ENCODE results near the gene KRTAP15-1. TPM values are rescaled to one million over a fixed set of nuclear protein-coding genes. Genes with fewer than 3 reads are reported as not detected.
A peak's percentile ranks its signal among the peaks of the same experiment; 100 is the strongest.

The KRTAP15-1 gene
- total RNA-seq, 3 donors from 2014 or later = not detected

DNA sequence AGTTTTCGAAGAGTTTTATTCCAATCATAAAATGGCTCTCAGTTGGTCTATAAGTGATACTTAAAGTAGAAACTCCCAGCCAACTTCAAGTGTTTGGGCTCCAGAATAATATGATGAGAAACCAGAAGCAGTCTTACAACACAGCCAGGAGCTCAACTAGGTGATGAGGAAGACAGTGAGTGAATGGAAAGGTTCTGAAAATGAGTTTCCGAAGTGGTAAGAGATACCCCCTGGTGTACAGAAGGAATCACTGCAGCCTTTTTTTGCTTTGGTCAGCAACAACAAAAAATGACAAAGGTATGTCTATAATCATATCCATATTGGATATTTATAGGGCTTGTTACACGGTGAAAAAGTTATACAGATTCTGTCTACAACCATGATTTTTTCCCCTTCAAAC, 23.6 kb downstream of the KRTAP15-1 start:
- no peaks in the 10 kb centered on the region for H3K27me3 ChIP-seq
- no peaks in the 10 kb centered on the region for H3K9me3 ChIP-seq
- H3K27ac ChIP-seq = no peak overlapping the region
- intact Hi-C loops (cut with DNase I; ENCODE audit: low total_unique reads) = no loop called here
- H3K4me1 ChIP-seq = no peaks in the 10 kb centered on the region
- no peaks in the 10 kb centered on the region for H3K36me3 ChIP-seq
- DNase-seq (ENCODE audit: low spot score in 2 of 2) = no peak
- H3K4me3 ChIP-seq = no peak overlapping the region
- TF ChIP-seq, protein P1, sequence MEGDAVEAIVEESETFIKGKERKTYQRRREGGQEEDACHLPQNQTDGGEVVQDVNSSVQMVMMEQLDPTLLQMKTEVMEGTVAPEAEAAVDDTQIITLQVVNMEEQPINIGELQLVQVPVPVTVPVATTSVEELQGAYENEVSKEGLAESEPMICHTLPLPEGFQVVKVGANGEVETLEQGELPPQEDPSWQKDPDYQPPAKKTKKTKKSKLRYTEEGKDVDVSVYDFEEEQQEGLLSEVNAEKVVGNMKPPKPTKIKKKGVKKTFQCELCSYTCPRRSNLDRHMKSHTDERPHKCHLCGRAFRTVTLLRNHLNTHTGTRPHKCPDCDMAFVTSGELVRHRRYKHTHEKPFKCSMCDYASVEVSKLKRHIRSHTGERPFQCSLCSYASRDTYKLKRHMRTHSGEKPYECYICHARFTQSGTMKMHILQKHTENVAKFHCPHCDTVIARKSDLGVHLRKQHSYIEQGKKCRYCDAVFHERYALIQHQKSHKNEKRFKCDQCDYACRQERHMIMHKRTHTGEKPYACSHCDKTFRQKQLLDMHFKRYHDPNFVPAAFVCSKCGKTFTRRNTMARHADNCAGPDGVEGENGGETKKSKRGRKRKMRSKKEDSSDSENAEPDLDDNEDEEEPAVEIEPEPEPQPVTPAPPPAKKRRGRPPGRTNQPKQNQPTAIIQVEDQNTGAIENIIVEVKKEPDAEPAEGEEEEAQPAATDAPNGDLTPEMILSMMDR (IDR thresholded peaks at IDR 0.05) = peak in 1 of 3 donors; percentile 27
- TF ChIP-seq POLR2A (IDR thresholded peaks at IDR 0.05) = no peak

DNA sequence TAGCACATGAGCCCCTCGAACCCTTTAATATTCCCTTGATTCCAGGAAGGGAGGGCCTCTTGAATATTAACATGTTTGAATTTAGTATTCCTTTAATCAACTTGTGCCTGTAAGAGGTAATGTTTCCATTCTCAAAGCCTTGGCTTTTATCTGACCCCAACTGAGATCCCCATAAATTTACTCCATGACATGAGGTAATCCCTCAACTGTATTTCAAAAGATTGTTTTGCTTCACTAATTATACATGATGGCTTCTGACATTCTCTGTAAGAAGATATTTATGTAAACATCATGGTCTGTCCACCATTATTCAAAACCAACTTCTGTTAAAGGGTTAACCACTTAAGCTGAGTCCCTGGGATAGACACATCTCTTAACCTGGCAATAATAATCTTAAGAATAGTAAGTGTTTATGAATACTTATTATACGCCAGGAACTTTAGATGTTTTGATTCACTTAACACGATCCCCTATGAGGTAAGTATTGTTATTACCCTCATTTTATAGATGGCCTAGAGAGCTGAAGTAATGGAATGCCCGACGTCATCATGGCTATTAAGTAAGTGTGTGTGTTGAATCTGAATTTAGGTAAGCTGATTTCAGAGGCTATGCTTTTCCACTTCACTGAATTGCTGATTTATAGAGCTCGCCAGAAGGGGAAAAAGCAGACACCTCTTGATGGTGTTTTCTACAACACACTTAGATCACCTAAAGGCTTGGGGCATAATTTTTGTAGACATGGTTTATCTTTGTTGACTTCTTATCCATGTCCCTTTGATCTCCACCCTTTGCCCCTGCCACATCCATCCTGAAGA, 29.0 kb downstream of the KRTAP15-1 start:
- no peaks in the 10 kb centered on the region for H3K27me3 ChIP-seq
- no peak for TF ChIP-seq POLR2AphosphoS5 (IDR thresholded peaks at IDR 0.05)
- TF ChIP-seq POLR2A (IDR thresholded peaks at IDR 0.05) = no peak
- TF ChIP-seq, protein P1 (IDR thresholded peaks at IDR 0.05) = no peak
- DNase-seq (ENCODE audit: low spot score in 2 of 2) = no peak
- intact Hi-C loops (cut with DNase I; ENCODE audit: low total_unique reads) = no loop called here
- H3K4me1 ChIP-seq = no peaks in the 10 kb centered on the region
- no peak overlapping the region for H3K4me3 ChIP-seq
- H3K9me3 ChIP-seq = no peaks in the 10 kb centered on the region
- no peak overlapping the region for H3K27ac ChIP-seq
- no peaks in the 10 kb centered on the region for H3K36me3 ChIP-seq

DNA sequence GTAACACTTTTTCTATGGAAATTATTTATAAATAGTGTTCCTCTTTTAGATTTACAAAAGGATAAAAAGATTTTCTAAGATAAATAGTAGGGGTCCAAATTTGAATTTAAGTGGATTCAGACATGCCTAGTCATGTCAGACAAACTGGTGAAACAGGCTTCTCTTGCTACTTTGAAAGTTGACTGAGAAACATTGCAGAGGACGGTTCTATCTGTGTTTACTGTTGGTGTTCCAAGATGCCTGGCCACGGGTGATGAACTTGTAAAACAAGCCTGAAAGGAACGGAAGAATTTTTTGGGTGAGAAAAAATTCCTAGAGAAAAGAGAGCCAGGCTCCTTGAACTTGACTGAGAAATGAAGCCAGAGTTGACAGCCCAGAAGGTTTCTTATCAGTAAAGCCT, 37.9 kb downstream of the KRTAP15-1 start:
- H3K4me3 ChIP-seq = no peak overlapping the region
- no peaks in the 10 kb centered on the region for H3K36me3 ChIP-seq
- no peaks in the 10 kb centered on the region for H3K27me3 ChIP-seq
- no peaks in the 10 kb centered on the region for H3K4me1 ChIP-seq
- H3K27ac ChIP-seq = no peak overlapping the region
- TF ChIP-seq POLR2A (IDR thresholded peaks at IDR 0.05) (no peak), POLR2AphosphoS5 (IDR thresholded peaks at IDR 0.05) (no peak)
- TF ChIP-seq, protein P1 (IDR thresholded peaks at IDR 0.05) = no peak
- no peak for DNase-seq (ENCODE audit: low spot score in 2 of 2)
- intact Hi-C loops (cut with DNase I; ENCODE audit: low total_unique reads) = no loop called here
- no peaks in the 10 kb centered on the region for H3K9me3 ChIP-seq

DNA sequence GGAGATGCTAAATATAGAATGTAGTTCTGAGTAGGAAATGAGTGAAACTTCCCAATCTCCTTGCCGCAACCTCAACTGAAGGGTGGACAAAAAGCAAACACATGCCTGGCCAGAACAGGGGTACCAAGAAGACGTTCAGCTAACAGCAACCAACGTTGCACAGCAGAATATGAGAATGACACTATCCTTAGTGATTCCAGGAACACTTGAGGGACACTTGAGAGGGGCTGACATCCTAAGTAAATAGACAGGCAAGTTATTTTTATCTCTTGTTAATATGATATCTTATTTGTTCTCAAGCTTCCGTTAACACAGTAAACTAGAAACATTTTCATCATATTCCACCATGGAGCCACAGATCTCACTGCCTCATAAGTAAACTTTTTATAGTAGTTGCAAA, 39.2 kb downstream of the KRTAP15-1 start:
- DNase-seq (ENCODE audit: low spot score in 2 of 2) = no peak
- TF ChIP-seq POLR2A (IDR thresholded peaks at IDR 0.05) = no peak
- no peak for TF ChIP-seq POLR2AphosphoS5 (IDR thresholded peaks at IDR 0.05)
- TF ChIP-seq, protein P1 (IDR thresholded peaks at IDR 0.05) = no peak
- no peaks in the 10 kb centered on the region for H3K36me3 ChIP-seq
- H3K27me3 ChIP-seq = no peaks in the 10 kb centered on the region
- H3K4me1 ChIP-seq = no peaks in the 10 kb centered on the region
- no peak overlapping the region for H3K27ac ChIP-seq
- H3K9me3 ChIP-seq = no peaks in the 10 kb centered on the region
- intact Hi-C loops (cut with DNase I; ENCODE audit: low total_unique reads) = no loop called here
- H3K4me3 ChIP-seq = no peak overlapping the region

DNA sequence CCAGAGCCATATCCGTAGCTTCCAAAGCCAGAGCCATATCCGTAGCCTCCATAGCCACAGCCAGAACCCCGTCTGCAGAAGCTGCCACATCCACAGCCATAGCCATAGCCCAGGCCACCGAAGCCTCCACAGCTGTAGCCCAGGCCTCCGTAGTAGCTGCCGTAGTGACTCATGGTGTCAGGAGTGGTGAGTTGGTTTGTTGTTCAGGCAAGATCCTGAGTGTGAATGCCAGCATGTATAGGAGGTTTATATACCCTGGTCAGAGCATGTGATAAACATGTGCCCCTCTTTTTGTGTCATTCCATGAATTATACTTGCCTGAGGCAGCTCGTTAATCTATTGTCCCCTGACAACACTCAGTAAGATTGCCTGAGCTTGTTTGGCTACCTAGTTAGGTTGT, 40.1 kb downstream of the KRTAP15-1 start, which contains the start of gene KRTAP19-1:
TSS of gene KRTAP19-1 (minus strand) at position 223 of the 400 bp plus-strand sequence. CDS start at position 173, 50 bp downstream.
- no peak for DNase-seq (ENCODE audit: low spot score in 2 of 2)
- intact Hi-C loops (cut with DNase I; ENCODE audit: low total_unique reads) = no loop called here
- Histone ChIP-seq H3K4me3 (no peak within 1 kb of the TSS), H3K27me3 (no peaks in the 10 kb centered on the region), H3K27ac (no peak within 1 kb of the TSS), H3K36me3 (no peaks in the 10 kb centered on the region), H3K4me1 (no peaks in the 10 kb centered on the region), H3K9me3 (no peaks in the 10 kb centered on the region)
- TF ChIP-seq POLR2A (IDR thresholded peaks at IDR 0.05) (no peak), POLR2AphosphoS5 (IDR thresholded peaks at IDR 0.05) (no peak)
- TF ChIP-seq, protein P1 (IDR thresholded peaks at IDR 0.05) = no peak

Data from breast epithelium (tissue), 4 donors.